GM12878 (cell line): ENCODE measurements around the gene TRPV6.

Experiments
- CTCF ChIP-seq, 3 experiments: IDR thresholded peaks in 2 of 3; conservative IDR thresholded peaks in 1 of 3; 2 replicates each; pipeline ENCODE4 v1.5.1; 2011; ENCODE audit warnings: low read depth in 3 of 3, low read length in 3 of 3, mild to moderate bottlenecking in 3 of 3, control low read depth in 2 of 3, moderate library complexity in 2 of 3, inconsistent platforms in 1 of 3, mixed read lengths in 1 of 3; ENCODE audit not compliant: control insufficient read depth in 2 of 3, insufficient read depth in 1 of 3; ENCODE audit errors: extremely low read depth in 1 of 3
- EP300 ChIP-seq, 2 experiments: fragments of 150-350 bp in 1 of 2; IDR thresholded peaks; 2 replicates each; pipeline ENCODE4 v1.6.1; 2011 to 2012; ENCODE audit warnings: low read depth in 2 of 2, low read length in 2 of 2, borderline replicate concordance in 1 of 2, improper control_type of control experiment in 1 of 2, inconsistent platforms in 1 of 2; ENCODE audit not compliant: control insufficient read depth in 1 of 2
- FOXM1 ChIP-seq: IDR thresholded peaks from 2 replicates; pipeline ENCODE4 v1.6.1; 2012; ENCODE audit warnings: low read depth, mild to moderate bottlenecking, inconsistent platforms, low read length, moderate library complexity
- IRF3 ChIP-seq: fragments of 450-650 bp; IDR thresholded peaks from 2 replicates; pipeline ENCODE4 v1.6.1; 2014; ENCODE audit warnings: mild to moderate bottlenecking
- PBX3 ChIP-seq: IDR thresholded peaks from 2 replicates; pipeline ENCODE4 v1.6.1; 2011; ENCODE audit warnings: mild to moderate bottlenecking, low read depth, low read length, moderate library complexity; ENCODE audit not compliant: insufficient replicate concordance
- POLR2A ChIP-seq: IDR thresholded peaks from 2 replicates; pipeline ENCODE4 v1.6.1; 2011; ENCODE audit warnings: low read depth, mild to moderate bottlenecking, low read length
- SKIL ChIP-seq: fragments of 450-650 bp; IDR thresholded peaks from 2 replicates; pipeline ENCODE4 v1.6.1; 2017; ENCODE audit warnings: mild to moderate bottlenecking, low read depth, inconsistent platforms; ENCODE audit not compliant: poor library complexity, severe bottlenecking
- USF1 ChIP-seq: IDR thresholded peaks from 2 replicates; pipeline ENCODE4 v1.6.1; 2011; ENCODE audit warnings: borderline replicate concordance, low read depth, mild to moderate bottlenecking, moderate library complexity, mixed read lengths, low read length; ENCODE audit not compliant: insufficient read depth; ENCODE audit errors: extremely low read length

- TF ChIP-seq POLR2A (no peak), PBX3 (no peak), CTCF (IDR thresholded peaks at IDR 0.05 in 2 of 3, conservative IDR thresholded peaks at IDR 0.05 in 1 of 3; ENCODE audit: control insufficient read depth in 2 of 3, extremely low read depth in 1 of 3, insufficient read depth in 1 of 3, low read depth in 3 of 3, low read length in 3 of 3) (no peak), EP300 (IDR thresholded peaks at IDR 0.05; ENCODE audit: borderline replicate concordance in 1 of 2, control insufficient read depth in 1 of 2, low read depth in 2 of 2, low read length in 2 of 2) (no peak), SKIL (no peak), FOXM1 (no peak), USF1 (no peak), IRF3 (no peak)
Observed at GRCh38 chr7:142876991-142877910, 8.3 kb downstream of the TRPV6 start.
